ENCODE data around the gene BRD7. TPM values are rescaled to one million over a fixed set of nuclear protein-coding genes. Genes with fewer than 3 reads are reported as not detected.

The BRD7 gene
- total RNA-seq, 2 donors from 2014 or later: 21.8 to 32.6 TPM

- 88 to 90% methylated on average over 1 to 5 of the region's 5 CpGs for WGBS, 2 donors
- Histone ChIP-seq H3K4me3 (no peak overlapping the region), H3K36me3 (replicated peaks in 1 of 2; ENCODE audit: insufficient read depth in 1 of 2, low read depth in 2 of 2) (no peaks in the 10 kb centered on the region), H3K27ac (no peak overlapping the region), H3K27me3 (no peaks in the 10 kb centered on the region), H3K9me3 (no peaks in the 10 kb centered on the region), H3K4me1 (no peaks in the 10 kb centered on the region)
- TF ChIP-seq CTCF (IDR thresholded peaks at IDR 0.05) (no peak), POLR2A (IDR thresholded peaks at IDR 0.05) (no peak)
- ATAC-seq (no peak), DNase-seq (no peak)
- intact Hi-C loops (cut with DNase I): no loop called here
Observed at GRCh38 chr16:50285406-50286003, 83.3 kb downstream of the BRD7 start.

GRCh38 chr16:50284131-50284911, 84.5 kb downstream of the BRD7 start:
- no peaks in the 10 kb centered on the region for H3K36me3 ChIP-seq (replicated peaks in 1 of 2; ENCODE audit: insufficient read depth in 1 of 2, low read depth in 2 of 2)
- H3K27ac ChIP-seq: no peak overlapping the region
- no peaks in the 10 kb centered on the region for H3K27me3 ChIP-seq
- DNase-seq: peak in 1 of 4 donors; percentile 21
- H3K4me1 ChIP-seq: no peaks in the 10 kb centered on the region
- TF ChIP-seq CTCF (IDR thresholded peaks at IDR 0.05) (no peak), POLR2A (IDR thresholded peaks at IDR 0.05) (no peak)
- H3K4me3 ChIP-seq: no peak overlapping the region
- intact Hi-C loops (cut with DNase I): no loop called here
- ATAC-seq: no peak
- H3K9me3 ChIP-seq: no peaks in the 10 kb centered on the region
- WGBS, 2 donors: 44 to 68% methylated on average over 12 of the region's 14 CpGs

- no peaks in the 10 kb centered on the region for H3K36me3 ChIP-seq (replicated peaks in 1 of 2; ENCODE audit: insufficient read depth in 1 of 2, low read depth in 2 of 2)
- H3K27ac ChIP-seq: peak overlapping the region in 1 of 4 donors; percentile 12
- 74 to 77% methylated on average over 9 of the region's 9 CpGs for WGBS, 2 donors
- no peak for TF ChIP-seq POLR2A (IDR thresholded peaks at IDR 0.05)
- no peak for TF ChIP-seq CTCF (IDR thresholded peaks at IDR 0.05)
- no peaks in the 10 kb centered on the region for H3K4me1 ChIP-seq
- H3K4me3 ChIP-seq: no peak overlapping the region
- intact Hi-C loops (cut with DNase I): no loop called here
- no peak for ATAC-seq
- H3K27me3 ChIP-seq: no peaks in the 10 kb centered on the region
- no peak for DNase-seq
- H3K9me3 ChIP-seq: no peaks in the 10 kb centered on the region
Observed at GRCh38 chr16:50282955-50283631, 85.7 kb downstream of the BRD7 start.

GRCh38 chr16:50282010-50282538, 86.7 kb downstream of the BRD7 start:
- H3K27ac ChIP-seq: peak overlapping the region in 1 of 4 donors; percentile 50
- H3K4me1 ChIP-seq: no peaks in the 10 kb centered on the region
- peak; percentile 23 to 81 (median 40) for DNase-seq

More at GRCh38 chr16:50282010-50282538, 86.7 kb downstream of the BRD7 start:
- ATAC-seq: peak; percentile 28
- no peaks in the 10 kb centered on the region for H3K36me3 ChIP-seq (replicated peaks in 1 of 2; ENCODE audit: insufficient read depth in 1 of 2, low read depth in 2 of 2)
- H3K27me3 ChIP-seq: no peaks in the 10 kb centered on the region
- 80 to 100% methylated on average over 1 to 7 of the region's 7 CpGs for WGBS, 2 donors
- no peaks in the 10 kb centered on the region for H3K9me3 ChIP-seq
- no peak overlapping the region for H3K4me3 ChIP-seq
- no peak for TF ChIP-seq POLR2A (IDR thresholded peaks at IDR 0.05)
- intact Hi-C loops (cut with DNase I): no loop called here
